Caco-2 (cell line): ENCODE results near the gene CD300C. TPM values are rescaled to one million over a fixed set of nuclear protein-coding genes. Genes with fewer than 3 reads are reported as not detected.

ENCODE experiments used
- BruUV-seq: library from RNA; stranded (reverse); fragments of 400-500 nt; replicated peaks from 2 replicates; lab custom pipeline; 2021; lab: Mats Ljungman, UMichigan
- CTCF ChIA-PET: fragments of 300-600 bp; sonication (Branson Sonifier 250); formaldehyde crosslinking; loops from one replicate; lab custom pipeline; 2022; ENCODE audit warnings: antibody characterized with exemption; lab: Charles Lee
- POLR2A ChIA-PET: fragments of 300-600 bp; sonication (Branson Sonifier 250); formaldehyde crosslinking; loops from one replicate; lab custom pipeline; 2022; ENCODE audit warnings: antibody characterized with exemption; lab: Charles Lee
- DNase-seq, 2 experiments: peaks; one replicate each; pipeline versions ENCODE4 v3.0.0 to v3.0.0-alpha.2; 2020 to 2022
- H3K27me3 ChIP-seq: replicated peaks from 2 replicates; pipeline ENCODE4 v1.6.0; 2011; ENCODE audit warnings: low read length; ENCODE audit not compliant: control insufficient read depth, insufficient read depth
- H3K36me3 ChIP-seq: 2 replicates; pipeline ENCODE4 v1.5.1; 2011; ENCODE audit warnings: low read length; ENCODE audit not compliant: control insufficient read depth, insufficient read depth
- H3K4me1 ChIP-seq: fragments of 250-450 bp; sonication (Bioruptor Pico); 2 replicates; pipeline ENCODE4 v1.5.1; 2020; ENCODE audit warnings: mild to moderate bottlenecking
- H3K4me3 ChIP-seq: 2 replicates; pipeline ENCODE4 v1.5.1; 2011; ENCODE audit warnings: low read depth, mild to moderate bottlenecking, control low read depth, low read length
- H3K9me3 ChIP-seq: fragments of 250-450 bp; sonication (Bioruptor Pico); 2 replicates; pipeline ENCODE4 v1.5.1; 2020; ENCODE audit warnings: mild to moderate bottlenecking, moderate library complexity
- H3K27ac Mint-ChIP-seq: one replicate; pipeline ENCODE4 v1.8.0; 2022; ENCODE audit warnings: mixed read lengths; ENCODE audit not compliant: unreplicated experiment
- H3K27me3 Mint-ChIP-seq: one replicate; pipeline ENCODE4 v1.8.0; 2022; ENCODE audit warnings: mixed read lengths; ENCODE audit not compliant: insufficient read depth, unreplicated experiment
- H3K36me3 Mint-ChIP-seq: one replicate; pipeline ENCODE4 v1.8.0; 2022; ENCODE audit warnings: mild to moderate bottlenecking, mixed read lengths; ENCODE audit not compliant: insufficient read depth, unreplicated experiment
- H3K4me1 Mint-ChIP-seq: one replicate; pipeline ENCODE4 v1.8.0; 2022; ENCODE audit warnings: low read depth, mixed read lengths; ENCODE audit not compliant: unreplicated experiment
- H3K4me3 Mint-ChIP-seq: one replicate; pipeline ENCODE4 v1.8.0; 2022; ENCODE audit warnings: mild to moderate bottlenecking, moderate library complexity, mixed read lengths; ENCODE audit not compliant: unreplicated experiment
- H3K9me3 Mint-ChIP-seq: one replicate; pipeline ENCODE4 v1.8.0; 2022; ENCODE audit warnings: mixed read lengths; ENCODE audit not compliant: unreplicated experiment
- intact Hi-C: fragments of 100-400 bp; cut with micrococcal nuclease; formaldehyde crosslinking; loops from one replicate; pipeline ENCODE4 v1.10.0; 2022; ENCODE audit not compliant: unreplicated experiment
- total RNA-seq: library from RNA; stranded (reverse); gene quantifications from 2 replicates; pipeline ENCODE4 v1.2.3, GENCODE V29; 2022
- TF ChIP-seq, protein P1 (sequence below), 2 experiments: fragments of 200-600 bp in 1 of 2; IDR thresholded peaks; 1 replicate in 1 of 2; 2 replicates in 1 of 2; pipeline versions ENCODE4 v1.5.1 to v1.8.0; 2011 to 2022; ENCODE audit warnings: antibody characterized with exemption in 1 of 2, control low read depth in 1 of 2, inconsistent platforms in 1 of 2, low read depth in 1 of 2, low read length in 1 of 2, mild to moderate bottlenecking in 1 of 2, moderate library complexity in 1 of 2; ENCODE audit not compliant: insufficient read depth in 1 of 2, severe bottlenecking in 1 of 2, unreplicated experiment in 1 of 2

Gene CD300C
- total RNA-seq, 1 experiment from 2014 or later, result not detected

DNA sequence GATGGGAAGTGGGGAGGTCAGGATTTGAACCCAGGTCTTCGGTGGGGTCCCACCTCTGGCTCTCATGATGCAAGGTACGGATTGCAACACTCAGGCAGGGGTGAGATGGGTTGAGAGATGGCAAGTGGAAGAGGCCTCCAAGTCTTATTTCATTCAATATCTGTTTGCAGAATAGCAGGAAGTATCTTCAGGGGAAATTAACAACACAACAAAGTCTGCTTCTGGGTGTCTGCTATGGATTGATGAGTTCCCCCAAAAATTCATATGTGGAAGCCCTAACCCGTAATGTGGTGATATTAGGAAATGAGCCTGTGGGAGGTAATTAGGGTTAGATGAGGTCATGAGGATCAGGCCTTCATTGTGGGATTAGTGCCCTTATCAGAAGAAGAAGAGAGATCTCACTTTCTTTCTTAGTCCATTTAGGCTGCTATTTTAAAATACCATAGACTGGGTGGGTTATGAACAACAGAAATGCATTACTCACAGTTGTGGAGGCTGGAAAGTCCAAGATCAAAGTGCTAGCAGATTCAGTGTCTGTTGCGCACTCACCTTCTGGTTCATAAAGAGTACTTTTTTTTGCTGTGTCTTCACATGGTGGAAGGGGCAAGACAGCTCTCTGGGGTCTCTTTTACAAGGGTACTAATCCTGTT lies 25.8 kb upstream of the CD300C start:
- Mint-ChIP-seq H3K4me1 (peaks cover 6% of the 10 kb centered on the region), H3K27ac (no peak overlapping the region), H3K9me3 (peaks cover 14% of the 10 kb centered on the region), H3K27me3 (peaks cover 28% of the 10 kb centered on the region), H3K36me3 (no peaks in the 10 kb centered on the region), H3K4me3 (no peak overlapping the region)
- ChIA-PET CTCF (no interaction called here), POLR2A (no interaction called here)
- H3K4me1 ChIP-seq, result no peaks in the 10 kb centered on the region
- no peaks in the 10 kb centered on the region for H3K36me3 ChIP-seq
- no peaks in the 10 kb centered on the region for H3K9me3 ChIP-seq
- DNase-seq, result no peak
- BruUV-seq, result no TSS peak
- H3K4me3 ChIP-seq, result no peak overlapping the region
- TF ChIP-seq, protein P1, sequence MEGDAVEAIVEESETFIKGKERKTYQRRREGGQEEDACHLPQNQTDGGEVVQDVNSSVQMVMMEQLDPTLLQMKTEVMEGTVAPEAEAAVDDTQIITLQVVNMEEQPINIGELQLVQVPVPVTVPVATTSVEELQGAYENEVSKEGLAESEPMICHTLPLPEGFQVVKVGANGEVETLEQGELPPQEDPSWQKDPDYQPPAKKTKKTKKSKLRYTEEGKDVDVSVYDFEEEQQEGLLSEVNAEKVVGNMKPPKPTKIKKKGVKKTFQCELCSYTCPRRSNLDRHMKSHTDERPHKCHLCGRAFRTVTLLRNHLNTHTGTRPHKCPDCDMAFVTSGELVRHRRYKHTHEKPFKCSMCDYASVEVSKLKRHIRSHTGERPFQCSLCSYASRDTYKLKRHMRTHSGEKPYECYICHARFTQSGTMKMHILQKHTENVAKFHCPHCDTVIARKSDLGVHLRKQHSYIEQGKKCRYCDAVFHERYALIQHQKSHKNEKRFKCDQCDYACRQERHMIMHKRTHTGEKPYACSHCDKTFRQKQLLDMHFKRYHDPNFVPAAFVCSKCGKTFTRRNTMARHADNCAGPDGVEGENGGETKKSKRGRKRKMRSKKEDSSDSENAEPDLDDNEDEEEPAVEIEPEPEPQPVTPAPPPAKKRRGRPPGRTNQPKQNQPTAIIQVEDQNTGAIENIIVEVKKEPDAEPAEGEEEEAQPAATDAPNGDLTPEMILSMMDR (IDR thresholded peaks at IDR 0.05; ENCODE audit: insufficient read depth in 1 of 2, low read depth in 1 of 2, low read length in 1 of 2, severe bottlenecking in 1 of 2, unreplicated experiment in 1 of 2), result no peak
- intact Hi-C loops, result no loop called here
- H3K27me3 ChIP-seq, result no peaks in the 10 kb centered on the region; the same call in none of the 2 replicates

DNA sequence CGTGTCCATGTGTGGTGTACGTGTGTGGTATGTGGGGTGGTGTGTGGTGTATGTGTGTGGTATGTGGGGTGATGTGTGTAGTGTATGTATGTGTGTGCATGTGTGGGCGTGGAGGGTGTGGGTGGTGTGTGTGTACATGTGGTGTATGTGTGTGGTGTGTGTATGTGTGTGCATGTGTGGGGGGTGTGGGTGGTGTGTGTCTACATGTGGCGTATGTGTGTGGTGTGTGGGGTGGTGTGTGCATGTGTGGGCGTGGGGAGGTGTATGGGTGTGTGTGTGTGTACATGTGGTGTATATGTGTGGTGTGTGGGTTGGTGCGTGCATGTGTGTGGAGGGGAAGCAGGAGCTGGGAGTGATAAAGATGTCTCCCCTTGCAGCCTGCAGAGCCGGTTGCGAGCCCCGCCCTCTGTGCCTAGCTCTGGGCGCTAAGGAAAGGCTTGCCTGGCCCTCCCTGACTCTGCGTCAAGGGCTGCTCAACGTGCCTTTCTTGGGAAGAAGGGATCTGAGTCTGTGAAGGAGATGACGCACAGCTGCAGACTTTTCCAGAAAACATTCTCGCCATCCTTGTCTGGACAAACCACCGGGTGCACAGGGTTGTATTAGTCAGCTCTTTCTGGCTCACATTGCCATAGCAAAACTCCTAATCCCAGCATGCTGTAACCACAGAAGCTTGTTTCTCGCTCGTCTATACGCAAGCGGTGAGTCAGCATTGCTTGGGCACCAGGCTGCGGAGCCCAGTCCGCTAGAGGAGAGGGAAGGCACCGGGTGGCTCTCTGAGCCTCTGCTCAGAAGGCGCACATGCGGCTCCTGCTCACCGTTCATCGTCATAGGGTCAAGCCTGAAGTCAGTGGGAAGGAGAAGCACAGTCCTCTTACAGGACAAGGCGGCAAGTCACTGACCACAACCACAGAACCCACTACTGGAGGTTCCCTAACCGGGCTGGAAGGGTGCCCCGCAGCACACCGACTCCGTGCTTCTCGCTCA lies 23.4 kb upstream of the CD300C start:
- DNase-seq, result no peak
- no TSS peak for BruUV-seq
- H3K36me3 Mint-ChIP-seq, result no peaks in the 10 kb centered on the region

More for the DNA sequence above, 23.4 kb upstream of the CD300C start:
- Histone ChIP-seq H3K4me3 (no peak overlapping the region), H3K27me3 (no peaks in the 10 kb centered on the region; the same call in none of the 2 replicates), H3K4me1 (no peaks in the 10 kb centered on the region), H3K9me3 (no peaks in the 10 kb centered on the region), H3K36me3 (no peaks in the 10 kb centered on the region)
- POLR2A ChIA-PET, result interaction anchor here (0.6 kb wide), 1 partner anchor 148 kb away, joined by 16 read pairs; no protein-coding TSS in a partner anchor
- TF ChIP-seq, protein P1 (IDR thresholded peaks at IDR 0.05; ENCODE audit: insufficient read depth in 1 of 2, low read depth in 1 of 2, low read length in 1 of 2, severe bottlenecking in 1 of 2, unreplicated experiment in 1 of 2), result no peak
- intact Hi-C loops, result no loop called here
- CTCF ChIA-PET, result interaction anchor here (0.7 kb wide), 1 partner anchor 39 kb away, joined by 3 read pairs; no protein-coding TSS in a partner anchor
- Mint-ChIP-seq H3K4me1 (peaks cover 6% of the 10 kb centered on the region), H3K27me3 (peaks cover 24% of the 10 kb centered on the region), H3K9me3 (peaks cover 14% of the 10 kb centered on the region), H3K27ac (no peak overlapping the region), H3K4me3 (no peak overlapping the region)
